ENCODE data around the gene PRKCE. TPM values are rescaled to one million over a fixed set of nuclear protein-coding genes. Genes with fewer than 3 reads are reported as not detected.

The PRKCE gene
- total RNA-seq, 2 donors from 2014 or later, result 7.3 to 20.8 TPM

DNA sequence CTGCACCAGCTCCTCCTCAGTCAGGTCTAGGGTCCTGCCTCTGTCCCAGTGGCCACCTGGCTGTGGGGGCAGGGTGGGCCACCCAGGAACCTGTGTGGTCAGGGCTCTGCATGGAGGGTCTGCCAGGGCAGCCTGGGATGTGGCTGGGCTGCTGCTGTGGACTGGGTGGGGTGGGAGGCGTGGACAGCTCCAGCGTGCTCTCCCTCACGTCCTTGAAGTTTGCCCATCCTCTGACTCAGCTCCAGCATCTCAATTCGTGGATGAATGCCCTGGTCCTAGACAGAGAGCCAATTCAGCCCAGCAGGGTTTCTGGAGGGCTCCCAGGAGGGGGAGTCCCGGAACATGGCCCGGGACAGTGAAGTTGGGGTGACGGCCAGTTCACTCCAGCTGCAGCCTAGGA is 581.4 kb downstream of the PRKCE start:
- DNase-seq (no peak), ATAC-seq (no peak)
- Histone ChIP-seq H3K27me3 (no peaks in the 10 kb centered on the region), H3K4me1 (peaks cover 8% of the 10 kb centered on the region), H3K36me3 (replicated peaks in 1 of 2; ENCODE audit: insufficient read depth in 1 of 2, low read depth in 2 of 2) (no peaks in the 10 kb centered on the region), H3K27ac (no peak overlapping the region), H3K4me3 (no peak overlapping the region), H3K9me3 (no peaks in the 10 kb centered on the region)
- WGBS, 2 donors, result 74 to 85% methylated on average over 6 to 7 of the region's 7 CpGs
- intact Hi-C loops (cut with DNase I), result no loop called here
- TF ChIP-seq, protein P1, sequence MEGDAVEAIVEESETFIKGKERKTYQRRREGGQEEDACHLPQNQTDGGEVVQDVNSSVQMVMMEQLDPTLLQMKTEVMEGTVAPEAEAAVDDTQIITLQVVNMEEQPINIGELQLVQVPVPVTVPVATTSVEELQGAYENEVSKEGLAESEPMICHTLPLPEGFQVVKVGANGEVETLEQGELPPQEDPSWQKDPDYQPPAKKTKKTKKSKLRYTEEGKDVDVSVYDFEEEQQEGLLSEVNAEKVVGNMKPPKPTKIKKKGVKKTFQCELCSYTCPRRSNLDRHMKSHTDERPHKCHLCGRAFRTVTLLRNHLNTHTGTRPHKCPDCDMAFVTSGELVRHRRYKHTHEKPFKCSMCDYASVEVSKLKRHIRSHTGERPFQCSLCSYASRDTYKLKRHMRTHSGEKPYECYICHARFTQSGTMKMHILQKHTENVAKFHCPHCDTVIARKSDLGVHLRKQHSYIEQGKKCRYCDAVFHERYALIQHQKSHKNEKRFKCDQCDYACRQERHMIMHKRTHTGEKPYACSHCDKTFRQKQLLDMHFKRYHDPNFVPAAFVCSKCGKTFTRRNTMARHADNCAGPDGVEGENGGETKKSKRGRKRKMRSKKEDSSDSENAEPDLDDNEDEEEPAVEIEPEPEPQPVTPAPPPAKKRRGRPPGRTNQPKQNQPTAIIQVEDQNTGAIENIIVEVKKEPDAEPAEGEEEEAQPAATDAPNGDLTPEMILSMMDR (IDR thresholded peaks at IDR 0.05), result no peak
- no peak for TF ChIP-seq POLR2A (IDR thresholded peaks at IDR 0.05)

DNA sequence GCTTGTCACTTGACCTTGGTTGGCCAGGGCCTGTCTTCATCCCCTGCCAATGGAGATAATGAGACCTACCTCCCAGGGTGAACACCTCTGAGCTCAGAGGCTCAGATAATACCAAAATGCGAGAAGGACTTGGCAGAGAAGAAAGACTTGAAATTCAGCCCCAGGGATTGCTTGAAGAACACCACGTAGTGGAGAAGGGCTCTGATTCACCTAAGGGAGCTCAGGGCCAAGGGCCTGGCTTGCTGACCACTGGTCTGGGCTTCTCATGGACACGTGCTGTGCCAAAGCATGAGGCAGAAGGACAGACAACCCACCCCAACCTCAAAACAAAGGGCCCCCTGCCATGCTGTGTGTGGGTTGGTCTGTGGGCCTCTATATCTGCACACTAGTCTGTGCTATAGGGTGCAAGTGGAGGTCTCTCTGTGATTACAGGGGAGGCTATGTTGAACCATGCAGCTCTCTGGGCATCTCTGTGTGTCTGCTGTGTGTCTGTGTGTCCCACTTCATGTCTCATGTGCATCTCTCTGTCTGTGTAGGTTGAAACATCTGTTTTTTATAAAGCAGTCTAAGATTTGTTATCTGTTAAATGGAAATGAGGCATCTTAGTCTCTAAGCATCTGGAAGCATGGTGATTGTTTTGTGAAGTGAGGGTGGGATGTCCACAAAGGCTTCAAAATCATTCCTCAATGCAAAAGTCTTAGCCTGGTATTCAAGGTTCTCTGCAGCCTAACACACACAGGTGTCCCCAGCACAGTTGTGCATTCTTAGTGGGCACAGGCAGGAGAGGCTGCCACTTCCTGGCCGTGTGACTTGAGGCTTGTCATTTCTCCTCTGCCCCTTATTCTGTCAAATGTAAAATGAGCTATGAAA is 584.8 kb downstream of the PRKCE start:
- no peaks in the 10 kb centered on the region for H3K27me3 ChIP-seq
- TF ChIP-seq POLR2A (IDR thresholded peaks at IDR 0.05), result no peak
- TF ChIP-seq, protein P1 (IDR thresholded peaks at IDR 0.05), result no peak
- H3K27ac ChIP-seq, result no peak overlapping the region
- intact Hi-C loops (cut with DNase I), result no loop called here
- DNase-seq (no peak), ATAC-seq (no peak)
- 79 to 88% methylated on average over 4 of the region's 4 CpGs for WGBS, 2 donors
- no peaks in the 10 kb centered on the region for H3K36me3 ChIP-seq (replicated peaks in 1 of 2; ENCODE audit: insufficient read depth in 1 of 2, low read depth in 2 of 2)
- H3K4me1 ChIP-seq, result no peaks in the 10 kb centered on the region
- H3K4me3 ChIP-seq, result no peak overlapping the region
- H3K9me3 ChIP-seq, result no peaks in the 10 kb centered on the region

DNA sequence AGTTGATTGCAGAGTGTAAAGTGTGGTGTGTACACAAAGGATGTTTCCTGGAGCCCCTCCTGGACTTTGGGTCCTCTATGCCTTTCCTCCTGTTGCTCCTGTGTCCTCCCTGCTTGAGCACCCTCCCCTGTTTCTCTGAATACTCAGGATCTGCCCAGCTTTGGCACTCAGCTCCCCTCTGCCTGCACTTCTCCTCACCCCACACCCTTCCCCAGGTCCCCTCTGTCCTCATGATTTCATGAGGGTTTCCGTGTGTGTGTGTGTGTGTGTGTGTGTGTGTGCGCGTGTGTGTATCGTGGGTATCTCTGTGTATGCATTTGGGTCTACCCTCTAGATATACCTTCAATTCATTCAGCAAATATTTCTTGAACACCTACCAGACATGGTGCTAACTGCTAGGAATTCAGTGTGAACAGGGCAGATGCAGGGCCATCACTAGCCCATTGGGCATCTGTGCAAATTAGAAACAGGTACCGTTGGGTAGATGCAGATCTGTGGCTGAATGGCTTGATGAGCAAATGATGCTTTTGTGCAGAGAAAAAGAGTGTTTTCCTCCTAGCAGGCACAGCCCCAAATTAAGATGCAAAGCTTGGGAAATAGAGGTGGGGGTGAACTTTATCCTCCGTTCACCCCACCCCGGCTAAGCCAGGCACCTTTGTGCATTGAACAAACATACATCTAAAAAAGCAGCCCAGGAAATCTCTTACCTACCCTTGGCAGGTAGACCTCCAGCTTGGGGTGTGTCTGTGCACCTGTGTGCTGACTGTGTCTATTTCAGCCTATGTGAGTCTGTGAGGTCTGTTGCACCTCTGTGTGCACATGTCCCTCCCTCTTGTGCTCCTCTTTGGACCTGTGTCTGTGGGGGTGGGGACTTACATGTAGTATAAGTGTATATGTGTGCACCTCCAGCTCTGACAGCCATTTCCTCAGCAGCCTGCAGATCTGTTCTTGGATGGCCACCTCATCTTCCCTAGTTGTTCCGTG is 585.7 kb downstream of the PRKCE start:
- ATAC-seq (no peak), DNase-seq (no peak)
- intact Hi-C loops (cut with DNase I), result no loop called here
- TF ChIP-seq POLR2A (IDR thresholded peaks at IDR 0.05), result no peak
- TF ChIP-seq, protein P1 (IDR thresholded peaks at IDR 0.05), result no peak
- H3K27ac ChIP-seq, result no peak overlapping the region
- no peaks in the 10 kb centered on the region for H3K4me1 ChIP-seq
- no peaks in the 10 kb centered on the region for H3K9me3 ChIP-seq
- no peaks in the 10 kb centered on the region for H3K27me3 ChIP-seq
- no peak overlapping the region for H3K4me3 ChIP-seq
- H3K36me3 ChIP-seq (replicated peaks in 1 of 2; ENCODE audit: insufficient read depth in 1 of 2, low read depth in 2 of 2), result no peaks in the 10 kb centered on the region
- WGBS, 2 donors, result 74 to 80% methylated on average over 8 of the region's 8 CpGs

Other genes starting within 250 kb of the PRKCE start
- 10 to 100 TPM; 14.8 to 21.4 TPM for gene SRBD1, start 40.4 kb upstream of the PRKCE start, total RNA-seq

Data from body of pancreas (tissue), 4 donors.